GM18511 (cell line): ENCODE results near the gene EEFSEC.

ENCODE experiments used
- ATAC-seq: cut with Tn5 transposase; IDR thresholded peaks from one replicate; pipeline ENCODE4 v1.9.1; 2021; ENCODE audit warnings: mild to moderate bottlenecking, moderate library complexity; ENCODE audit not compliant: unreplicated experiment

EEFSEC gene

DNA sequence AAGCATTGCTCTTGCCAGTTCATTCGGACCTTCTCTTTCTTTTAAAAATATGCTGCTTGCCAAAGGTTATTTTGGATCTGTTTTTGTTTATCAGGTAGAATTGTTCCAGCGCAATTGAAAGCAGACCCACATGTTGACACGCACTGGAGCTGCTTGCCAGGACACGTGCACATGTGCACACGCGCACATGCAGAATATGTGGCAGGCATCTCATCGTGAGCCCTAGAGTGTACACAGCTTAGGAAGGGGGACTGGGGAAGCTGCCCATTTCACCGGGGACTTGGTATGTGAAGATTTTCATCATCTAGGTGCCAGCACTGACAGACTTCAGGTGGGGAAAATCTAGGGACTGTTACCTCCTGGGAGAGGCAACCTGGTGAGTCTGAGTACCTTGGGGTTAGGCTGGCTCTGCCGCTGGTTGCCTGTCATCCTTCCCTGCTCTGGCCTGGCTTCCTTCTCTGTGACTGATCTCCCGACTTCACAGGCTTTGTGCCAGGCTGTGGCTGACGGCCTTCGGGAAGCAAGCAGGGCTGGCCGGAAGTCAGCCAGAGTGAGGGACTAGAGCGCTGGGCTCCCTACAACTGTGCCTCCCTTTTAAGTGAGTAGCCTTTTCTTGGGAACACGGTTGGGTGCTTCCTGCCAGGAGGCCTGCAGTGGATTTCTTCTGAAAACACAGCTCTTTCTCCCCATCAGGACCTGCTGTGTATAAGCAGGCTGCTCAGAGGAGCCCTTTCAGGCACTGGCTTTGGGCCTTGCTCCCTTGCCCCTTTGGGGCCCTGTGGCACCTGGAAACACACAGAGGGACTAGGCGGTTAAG is 129.3 kb downstream of the EEFSEC start:
- ATAC-seq = no peak

DNA sequence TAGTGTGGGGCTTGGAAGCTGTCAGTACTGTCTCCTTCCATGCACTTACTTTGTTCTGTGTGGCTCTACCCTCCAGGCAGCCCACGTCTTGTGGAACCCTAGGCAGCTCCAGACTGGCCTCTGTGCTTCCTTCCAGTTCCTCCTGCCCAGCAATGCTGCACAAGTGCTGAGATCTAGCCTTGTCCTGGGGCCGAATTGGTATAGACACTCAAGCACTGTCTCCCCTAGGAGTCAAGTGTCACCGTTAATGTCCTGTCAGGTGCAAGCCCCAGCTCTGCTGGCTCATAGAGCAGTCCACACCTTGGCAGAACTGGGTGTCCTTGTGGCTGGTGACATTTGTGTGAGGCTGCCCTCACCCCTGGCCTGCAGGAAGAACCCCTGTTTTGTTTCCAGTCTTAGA is 130.1 kb downstream of the EEFSEC start:
- ATAC-seq = no peak

DNA sequence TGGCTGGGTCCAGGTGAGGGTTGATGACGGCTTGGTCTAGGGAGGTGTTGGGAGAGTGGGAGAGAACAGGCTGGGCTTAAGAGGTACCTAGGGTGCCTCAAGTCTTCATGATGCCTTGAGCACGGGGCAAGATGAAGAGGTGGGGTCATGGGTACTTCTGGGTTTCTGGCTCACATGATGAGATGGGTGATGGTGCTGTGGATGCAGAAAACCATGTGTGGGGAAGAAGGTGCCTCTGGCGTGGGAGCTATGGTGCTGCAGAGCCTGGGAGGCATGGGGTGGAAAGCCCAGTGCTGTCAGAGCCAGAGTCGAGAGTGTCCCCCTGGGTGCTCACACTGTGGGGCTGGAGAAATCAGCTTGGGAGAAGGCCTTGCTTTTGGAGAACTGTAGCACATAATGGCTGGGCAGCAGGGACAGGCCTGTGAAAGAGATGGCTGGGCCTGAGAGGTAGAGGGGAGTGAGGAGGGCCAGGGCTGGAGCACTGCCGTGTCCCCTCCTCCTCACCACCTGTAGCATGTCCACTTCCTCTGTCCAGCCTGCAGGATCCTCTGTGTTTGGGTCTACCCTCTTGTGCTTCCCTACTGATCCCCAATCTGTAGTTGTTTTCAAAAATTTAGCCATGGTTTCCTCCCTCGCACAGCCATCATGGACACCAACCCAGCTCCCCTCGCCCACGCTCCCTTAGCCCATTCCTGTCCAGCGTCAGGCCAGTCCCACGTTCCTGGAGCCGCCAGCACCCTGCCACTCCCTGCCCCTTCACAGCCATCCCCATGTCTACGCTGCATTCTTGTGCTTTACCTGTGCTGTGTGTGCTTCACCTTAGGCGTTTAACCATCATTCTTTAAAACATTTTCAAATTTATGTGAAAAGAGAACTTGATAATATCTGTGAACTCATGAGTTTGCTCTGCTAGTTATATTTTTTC is 132.0 kb downstream of the EEFSEC start:
- no peak for ATAC-seq

DNA sequence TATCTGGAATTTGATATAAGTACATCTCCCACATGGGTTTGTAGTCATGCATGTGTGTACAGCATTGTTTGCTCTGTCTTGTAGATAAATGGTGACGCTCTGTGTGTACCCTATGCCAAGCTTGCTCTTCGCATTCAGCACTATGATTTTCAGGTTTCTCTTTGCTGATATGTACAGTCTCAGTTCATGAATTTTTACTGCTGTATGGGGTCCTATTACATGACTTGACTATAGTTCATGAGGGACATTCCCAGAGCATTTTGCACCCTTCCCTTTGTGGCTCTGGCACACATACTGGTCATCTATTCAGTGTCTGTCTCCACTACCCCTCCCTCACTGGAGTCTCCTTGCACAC is 132.7 kb downstream of the EEFSEC start:
- no peak for ATAC-seq

DNA sequence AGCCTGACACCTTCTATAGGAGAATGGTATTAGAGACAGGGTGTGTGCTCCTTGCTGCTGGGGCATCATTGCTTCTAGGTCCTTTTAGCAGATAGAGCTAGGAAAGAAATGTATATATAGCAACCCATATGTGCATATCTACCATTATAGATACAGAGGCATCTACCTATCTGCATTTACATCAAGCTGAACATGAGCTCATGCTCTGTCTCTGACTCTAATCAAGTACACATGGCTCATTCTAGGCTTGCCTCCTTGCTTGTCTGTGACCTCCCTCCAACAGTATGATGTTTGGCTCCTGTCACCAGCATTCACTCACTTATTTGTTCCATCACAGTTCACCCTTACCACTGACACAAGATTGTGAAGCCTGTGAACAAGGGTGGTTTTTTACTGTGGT is 133.4 kb downstream of the EEFSEC start:
- ATAC-seq = no peak

DNA sequence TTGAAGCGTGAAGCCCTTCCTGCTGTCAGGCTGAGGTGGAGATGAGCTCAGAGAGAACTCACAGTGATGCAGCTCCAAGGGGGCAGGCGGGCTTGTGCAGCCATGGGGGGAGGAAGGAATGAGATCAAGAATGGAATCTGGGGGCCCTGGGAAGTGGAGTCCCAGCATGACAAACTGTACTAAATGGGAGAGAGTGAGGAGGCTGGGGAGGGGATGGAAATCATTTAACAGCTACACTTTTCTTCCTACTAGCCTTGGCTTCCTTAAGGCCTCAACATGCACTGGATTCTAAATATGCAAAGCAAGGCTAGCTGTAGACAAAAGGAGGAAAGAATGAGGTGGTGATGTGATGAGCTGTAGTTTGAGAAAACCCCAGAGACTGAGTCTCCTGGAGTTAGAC is 133.9 kb downstream of the EEFSEC start:
- ATAC-seq = no peak

DNA sequence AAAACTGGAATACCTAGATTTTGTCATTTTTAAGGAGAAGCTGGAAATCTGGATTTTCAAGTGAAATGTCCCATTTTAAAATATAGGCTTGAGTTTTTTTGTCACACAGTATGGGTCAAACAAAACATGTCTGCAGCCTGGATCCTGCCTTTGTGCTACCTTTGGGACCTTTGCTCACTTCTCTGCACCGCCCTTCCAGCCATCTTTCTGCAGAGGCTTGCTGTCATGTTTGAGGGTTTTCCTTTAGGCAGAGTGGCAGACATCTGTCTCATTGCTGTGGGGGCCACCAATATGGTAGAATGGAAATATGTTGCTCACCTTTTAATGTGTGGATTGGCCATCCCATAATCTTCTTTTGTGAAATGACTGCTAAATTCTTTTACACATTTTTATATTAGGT is 136.3 kb downstream of the EEFSEC start:
- no peak for ATAC-seq

DNA sequence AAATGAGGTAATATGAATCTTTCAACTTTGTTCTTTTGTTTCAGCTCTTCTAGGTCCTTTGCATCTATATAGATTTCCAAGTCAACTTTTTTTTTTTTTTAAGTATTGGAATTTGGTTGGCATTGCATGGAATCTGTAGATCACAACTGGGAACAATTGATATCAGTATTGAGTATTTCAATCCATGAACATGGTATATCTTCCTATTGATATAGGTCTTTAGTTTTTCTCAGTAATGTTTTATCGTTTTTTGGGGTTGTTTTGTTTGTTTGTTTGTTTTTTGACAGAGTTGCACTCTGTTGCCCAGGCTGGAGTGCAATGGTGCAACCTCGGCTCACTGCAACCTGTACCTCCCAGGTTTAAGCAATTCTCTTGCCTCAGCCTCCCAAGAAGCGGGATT is 137.2 kb downstream of the EEFSEC start:
- no peak for ATAC-seq

DNA sequence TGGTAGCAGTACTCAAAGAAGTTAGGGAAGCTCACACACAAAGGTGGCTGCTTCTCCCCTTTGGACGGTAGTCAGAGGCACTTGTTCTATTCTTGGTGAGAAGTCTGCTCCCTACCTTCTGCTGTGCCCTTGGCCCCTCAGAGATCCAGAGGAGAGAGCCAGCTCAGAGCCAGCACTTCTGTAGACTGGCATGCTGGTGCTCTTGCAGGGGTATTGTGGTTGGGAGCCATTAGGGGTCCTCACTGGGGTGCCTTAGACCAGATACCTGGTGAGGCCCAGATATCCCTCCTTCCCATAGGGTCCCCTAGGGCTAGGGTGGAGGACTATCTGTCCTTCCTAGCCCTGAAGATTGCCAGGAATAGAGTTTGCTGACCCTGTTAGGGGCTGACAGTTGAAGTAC is 140.6 kb downstream of the EEFSEC start:
- ATAC-seq = no peak

DNA sequence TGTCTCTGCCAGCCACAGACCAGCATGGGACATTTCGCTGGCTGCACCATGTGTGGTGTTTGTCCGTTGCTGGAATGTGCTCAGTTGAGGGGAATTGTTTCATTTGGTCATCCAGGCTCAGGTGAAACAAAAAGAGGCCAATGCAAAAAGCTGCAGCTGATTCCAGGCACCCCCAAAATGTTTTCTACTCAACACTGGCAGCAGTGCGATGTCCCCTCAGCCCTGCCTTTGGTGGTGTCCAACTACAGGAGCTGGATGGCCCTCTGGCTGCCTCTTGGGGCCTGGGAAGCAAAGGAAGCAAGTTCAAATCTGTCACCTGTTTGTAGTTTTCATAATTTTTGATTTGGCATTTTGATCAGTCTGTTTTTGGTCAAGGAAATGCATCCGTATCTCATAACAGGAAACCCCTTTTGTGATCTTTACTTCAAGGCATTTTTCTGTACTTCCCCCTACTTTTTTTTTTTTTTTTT is 141.8 kb downstream of the EEFSEC start:
- no peak for ATAC-seq

DNA sequence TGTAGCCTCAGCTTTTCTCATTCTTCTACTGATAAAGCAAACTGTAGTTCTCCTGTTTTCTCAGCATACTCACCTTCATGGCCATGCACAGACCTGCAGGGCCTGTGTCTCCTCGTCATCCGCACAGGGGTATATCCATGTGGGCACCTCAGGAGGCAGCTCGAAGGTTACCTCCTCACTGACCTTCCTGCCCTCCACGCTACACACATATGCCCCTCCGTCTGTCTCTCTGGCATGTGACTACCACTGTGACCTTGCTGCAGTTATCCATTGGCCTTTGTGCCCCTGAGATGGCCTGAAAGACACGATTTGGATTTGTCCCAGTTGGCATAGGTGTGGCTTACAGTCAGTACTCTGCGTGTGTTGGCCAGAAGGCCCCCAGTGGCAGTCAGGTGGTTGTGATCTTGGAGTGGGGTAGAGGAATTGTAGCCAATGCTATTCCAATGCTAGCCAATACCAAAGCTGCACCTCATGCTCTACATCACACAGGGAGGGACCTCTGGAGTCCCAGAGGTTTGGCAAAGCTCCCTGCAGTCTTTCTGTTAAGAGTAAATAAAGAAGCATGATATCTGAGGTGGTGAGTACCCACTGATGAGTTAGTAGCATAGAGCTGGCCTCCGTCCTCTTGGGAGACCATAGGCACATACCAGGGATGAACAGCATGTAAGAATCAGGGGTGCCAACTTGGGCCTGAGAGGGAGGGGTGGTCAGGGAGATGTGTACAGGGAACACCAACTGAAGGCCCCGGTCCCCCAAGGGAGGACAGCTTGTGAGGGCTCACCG is 143.4 kb downstream of the EEFSEC start:
- ATAC-seq = no peak

DNA sequence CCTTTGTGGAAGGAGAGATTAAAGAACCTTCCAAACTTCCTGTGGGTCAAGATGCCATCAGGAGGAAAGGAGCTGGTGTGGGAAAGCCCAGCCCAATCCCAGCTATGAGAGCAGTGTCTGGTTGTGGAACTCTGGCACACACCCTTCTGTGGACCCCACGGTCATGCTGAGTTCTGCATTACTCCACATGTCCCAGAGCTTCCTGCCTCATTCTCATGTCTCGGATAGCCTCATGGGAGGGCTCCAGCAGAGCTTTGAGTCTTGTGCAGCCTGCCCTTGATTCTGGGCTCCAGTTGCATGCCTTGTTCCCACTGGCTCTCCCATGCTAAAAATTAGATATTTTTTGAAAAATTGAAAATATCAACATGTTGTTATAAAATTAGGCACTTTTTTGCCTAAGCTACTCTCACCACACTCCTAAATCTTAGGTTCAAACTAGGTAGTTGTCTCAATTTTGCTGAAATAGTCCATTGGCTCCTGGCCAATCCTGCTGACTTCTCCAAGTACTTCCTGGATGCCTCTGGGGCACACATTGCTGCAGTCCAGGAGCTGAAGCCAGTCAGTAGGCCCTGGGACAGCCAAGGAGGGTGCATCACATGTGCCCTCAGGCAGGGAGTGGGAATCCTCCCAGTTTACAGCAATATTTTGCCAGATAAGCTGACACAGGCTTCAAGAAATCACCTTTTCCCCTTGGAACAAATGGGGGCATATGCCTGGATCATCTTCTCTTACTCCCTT is 144.3 kb downstream of the EEFSEC start:
- ATAC-seq = no peak

DNA sequence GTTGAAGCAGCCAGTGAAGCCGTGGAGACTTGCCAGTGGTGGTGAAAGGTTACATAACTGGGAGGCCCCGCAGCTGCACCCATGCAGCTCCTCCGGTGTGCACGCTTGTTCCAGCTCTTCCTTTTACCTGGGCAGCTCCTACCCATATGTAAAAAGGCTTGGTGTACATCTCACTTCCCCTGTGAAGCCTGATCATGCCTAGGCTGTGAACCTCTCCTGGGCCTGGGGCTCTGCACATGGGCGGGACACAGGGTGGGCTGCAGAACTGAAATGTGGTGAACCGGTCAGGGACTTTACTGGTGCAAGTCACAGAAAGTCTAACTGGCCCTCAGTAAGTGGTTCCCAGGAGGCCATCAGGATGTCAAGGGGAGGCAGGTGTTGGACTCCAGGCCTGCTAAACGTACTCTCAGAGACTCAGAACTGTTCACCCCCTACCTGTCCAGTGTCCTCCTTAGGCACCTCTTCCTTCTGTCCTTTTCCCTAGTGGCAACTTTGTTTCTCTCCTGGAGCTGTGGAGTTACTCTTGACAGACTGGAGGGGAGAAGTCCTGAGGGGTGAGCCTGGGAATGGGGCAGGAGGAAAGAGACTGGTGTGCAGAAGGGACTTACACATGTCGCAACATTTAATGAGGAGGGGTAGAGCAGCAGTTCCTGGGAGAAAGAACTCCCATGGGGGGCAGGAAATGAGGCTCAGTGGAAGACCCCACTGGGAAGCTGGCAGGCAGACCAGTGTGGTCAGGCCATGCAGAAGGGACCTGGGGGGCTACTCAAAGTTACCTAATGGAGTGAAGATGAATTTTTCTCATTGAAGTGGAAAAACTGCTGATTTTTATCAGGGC is 148.1 kb downstream of the EEFSEC start:
- ATAC-seq = no peak

DNA sequence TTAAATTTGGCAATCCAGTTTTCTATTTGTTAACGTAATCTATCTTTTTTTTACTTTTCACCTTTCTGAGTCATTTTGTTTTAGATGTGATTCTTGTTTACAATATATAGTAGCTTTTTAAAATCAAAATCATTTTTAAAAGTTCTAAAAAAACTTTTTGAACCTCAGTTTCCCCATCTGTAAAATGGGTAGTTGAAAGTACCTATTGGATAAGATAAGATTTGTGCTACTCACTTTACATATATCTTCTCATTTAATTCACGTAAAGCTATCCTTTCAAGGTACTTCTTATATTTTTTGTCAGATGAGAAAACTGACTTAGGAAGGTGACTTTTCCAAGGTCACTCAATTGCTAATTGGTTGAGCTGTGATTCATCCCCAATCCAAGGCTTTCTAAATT is 153.2 kb downstream of the EEFSEC start:
- ATAC-seq = no peak

DNA sequence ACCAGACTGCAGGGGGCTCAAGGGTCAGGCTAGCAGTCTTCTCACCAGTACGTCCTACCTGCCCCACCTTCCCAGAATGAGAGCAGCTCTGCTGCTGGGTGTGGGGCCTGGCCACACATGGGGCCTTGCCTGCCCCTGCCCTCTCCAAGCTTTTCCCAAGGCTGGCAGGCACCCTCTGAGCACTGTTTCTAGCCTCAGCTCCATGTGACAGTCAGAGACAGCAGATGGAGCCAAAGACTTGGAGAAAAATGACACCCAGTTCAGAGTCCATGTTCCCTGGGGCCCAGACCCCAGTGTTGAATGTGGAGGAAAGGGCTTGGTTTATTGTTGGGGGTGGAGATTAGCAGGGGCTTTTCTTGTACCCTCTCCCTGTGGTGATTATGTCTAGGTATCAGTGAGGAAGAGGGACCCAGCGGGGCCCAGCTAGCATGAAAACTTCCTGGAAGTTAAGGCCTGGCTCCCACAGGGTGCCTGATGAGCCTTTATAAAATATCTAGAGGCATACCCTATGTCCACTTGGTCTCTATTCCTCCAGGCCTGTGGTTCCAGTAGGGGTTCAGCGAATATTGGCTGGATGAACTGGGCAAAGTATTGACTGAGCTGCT is 153.8 kb downstream of the EEFSEC start:
- ATAC-seq = no peak

DNA sequence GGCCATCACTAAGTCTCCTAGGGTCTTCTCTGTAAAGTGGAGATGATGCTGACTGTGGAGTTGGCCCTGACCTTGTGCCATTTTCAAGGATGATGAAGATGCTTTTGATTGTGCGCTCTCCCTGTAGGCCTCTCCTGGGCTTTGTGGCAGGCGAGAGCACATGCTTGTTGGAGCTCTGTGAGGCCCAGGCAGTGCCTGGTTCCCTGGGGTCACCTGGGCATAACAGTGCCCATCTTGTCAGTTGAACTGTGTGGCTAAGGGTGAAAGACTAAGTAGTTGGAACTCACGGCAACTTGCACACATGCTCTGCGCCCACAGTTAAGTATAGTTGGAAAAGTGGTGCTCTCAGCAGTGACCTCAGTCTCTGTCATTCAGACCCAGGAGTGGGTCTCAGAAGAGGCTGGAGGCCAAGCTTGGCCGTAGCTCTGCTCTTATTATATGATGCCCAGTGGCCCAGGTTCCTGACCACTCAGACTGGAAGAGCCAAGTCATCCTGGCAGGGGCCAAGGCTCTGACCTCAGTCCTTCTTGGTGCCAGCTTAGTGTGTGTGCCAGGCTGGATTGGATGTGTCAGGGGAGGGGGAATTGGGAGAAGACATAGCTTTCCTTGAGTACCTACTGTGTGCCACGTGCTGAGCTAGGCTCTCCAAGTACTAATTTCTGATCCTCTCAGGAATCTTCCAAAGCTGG is 154.6 kb downstream of the EEFSEC start:
- ATAC-seq = no peak

DNA sequence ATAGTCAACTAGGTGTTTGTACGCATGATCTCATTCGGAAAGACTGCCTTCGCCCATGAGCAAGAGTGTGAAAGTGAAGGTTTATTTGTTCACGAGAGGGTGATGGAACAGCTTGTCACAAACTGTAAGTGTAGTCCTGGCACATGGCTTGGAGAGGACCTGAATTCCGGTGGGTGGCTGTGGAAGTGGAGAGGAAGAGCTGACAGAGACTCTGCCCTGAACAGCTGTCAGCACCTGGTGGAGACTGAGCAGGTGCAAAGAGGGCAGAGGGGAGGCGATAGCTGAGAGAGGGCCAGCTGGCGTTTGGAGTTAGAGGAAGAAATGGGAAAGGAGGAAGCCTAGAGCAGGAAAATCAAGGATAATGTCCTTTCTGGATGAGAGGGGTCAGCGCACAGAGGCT is 155.7 kb downstream of the EEFSEC start:
- no peak for ATAC-seq

DNA sequence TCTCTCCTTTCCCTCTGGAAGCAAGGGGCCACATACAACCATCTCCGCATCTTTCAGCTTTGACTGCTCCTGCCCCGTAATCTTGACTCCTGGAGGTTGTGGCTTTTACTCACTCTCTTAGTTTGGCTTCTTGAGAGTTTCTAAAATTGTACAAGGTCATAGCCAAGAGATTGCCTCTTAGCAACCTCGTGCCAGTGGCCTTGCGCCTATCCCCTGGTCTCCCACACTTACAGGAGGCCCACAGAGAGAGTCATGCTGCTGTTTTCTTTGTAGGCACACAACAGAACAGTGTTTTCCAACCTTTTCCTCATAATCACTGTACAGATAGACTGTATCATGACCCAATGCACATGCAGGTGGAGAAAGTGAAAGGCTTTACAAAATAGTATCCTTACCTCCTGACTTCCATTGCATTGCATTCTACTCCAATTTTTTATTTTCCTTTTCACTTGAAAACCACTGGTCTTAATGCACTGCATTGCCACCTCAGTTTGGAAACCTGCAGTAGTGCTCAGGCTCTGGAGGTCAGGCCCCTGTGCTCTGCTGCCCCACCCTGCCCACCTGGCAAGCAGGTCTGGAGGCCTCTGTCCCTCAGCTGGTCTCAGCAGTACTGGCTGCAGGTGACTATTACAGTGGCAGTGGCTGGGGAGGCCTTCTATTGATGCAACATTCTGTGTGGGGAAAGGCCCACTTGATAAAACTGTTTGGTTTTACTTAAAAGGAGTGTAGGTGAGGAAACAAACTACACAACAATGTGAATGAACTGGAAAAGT is 157.2 kb downstream of the EEFSEC start:
- ATAC-seq = no peak
